ENCODE results near the gene ATP11C.

ATP11C gene

DNA sequence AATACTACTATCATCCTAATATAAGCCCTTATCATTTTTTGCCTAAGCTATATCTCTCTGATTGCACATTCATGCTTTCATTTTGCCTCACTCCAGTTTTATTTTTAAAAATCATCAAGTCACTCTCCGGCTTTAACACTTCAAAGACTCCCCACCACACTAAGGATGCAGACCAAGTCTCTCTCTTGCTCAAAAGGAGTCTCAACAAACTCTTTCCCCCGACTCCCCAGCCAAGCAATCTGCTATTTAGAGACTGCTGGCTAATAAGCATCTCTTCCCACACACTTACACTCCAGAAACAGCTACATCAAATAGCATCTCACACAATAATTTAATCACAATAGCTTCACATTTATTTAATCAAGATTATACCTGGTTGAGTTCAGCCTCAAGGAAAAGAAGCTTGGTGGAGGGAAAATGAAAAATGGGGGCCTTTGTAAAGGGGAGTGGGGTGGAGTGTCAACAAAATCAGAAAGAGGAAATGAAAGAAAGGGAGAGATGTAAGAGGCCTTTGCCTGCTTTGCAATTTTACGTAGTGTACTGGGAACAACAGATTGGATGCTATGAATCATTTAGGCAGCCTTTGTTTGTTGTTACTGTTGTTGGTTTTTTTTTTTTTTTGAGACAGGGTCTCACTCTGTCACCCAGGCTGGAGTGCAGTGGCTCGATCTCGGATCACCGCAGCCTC, 120.8 kb downstream of the ATP11C start:
- DNase-seq (ENCODE audit: low read depth, low spot score): no peak

DNA sequence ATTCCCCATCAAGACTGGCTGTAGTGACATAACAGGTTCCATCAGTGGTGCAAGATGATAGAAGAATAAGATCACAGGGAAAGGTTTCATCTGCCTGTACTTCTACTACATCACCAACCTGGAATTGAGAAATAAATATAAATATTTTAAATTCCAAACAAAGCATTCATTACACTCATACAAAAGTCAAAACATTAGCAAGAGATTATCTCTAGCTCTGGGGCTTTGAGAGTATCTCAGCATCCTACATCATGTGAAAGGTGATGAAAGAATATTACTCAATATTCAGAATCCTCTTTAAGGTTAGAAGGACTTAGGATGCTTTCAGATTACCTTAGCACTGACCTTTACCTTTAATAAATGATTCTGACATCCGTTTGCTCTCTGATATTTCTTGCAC, 128.4 kb downstream of the ATP11C start:
- DNase-seq (ENCODE audit: low read depth, low spot score): no peak

DNA sequence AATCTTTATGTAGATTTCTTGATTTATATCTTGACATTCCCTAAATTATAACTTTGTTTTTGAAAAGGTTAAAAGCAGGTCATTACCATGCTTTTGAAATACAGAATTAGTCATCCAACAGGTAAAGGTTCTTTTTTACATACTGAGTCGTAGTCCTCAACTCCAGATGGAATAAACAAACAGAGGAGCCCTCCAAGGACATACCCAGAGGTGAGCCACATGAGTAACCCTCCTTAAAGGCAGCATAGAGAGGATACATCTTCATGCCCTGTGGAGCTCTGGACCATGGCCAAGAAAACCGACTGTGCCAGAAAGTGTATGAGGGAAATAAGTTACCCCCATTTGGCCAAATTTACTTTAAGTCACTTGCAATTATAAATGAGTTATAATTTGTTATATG, 129.6 kb downstream of the ATP11C start:
- no peak for DNase-seq (ENCODE audit: low read depth, low spot score)

DNA sequence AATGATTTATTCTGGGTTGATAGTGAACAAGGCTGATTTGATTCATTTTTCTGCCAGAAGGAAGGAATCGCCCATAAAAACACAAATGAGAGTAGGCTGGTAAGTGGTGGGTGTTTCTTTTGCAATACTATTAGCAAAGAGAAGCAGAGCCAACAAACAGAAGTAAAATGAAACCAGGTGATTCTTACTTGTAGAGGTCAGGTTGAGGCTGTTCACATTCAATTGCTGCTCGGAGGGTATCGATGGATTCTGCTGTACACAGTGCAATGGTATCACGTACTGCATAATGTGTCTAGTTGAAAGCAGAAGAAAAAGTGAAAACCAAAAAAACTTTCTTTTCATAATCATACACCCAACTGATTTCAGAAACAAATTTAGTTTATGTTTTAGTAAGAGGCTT, 130.8 kb downstream of the ATP11C start:
- no peak for DNase-seq (ENCODE audit: low read depth, low spot score)

DNA sequence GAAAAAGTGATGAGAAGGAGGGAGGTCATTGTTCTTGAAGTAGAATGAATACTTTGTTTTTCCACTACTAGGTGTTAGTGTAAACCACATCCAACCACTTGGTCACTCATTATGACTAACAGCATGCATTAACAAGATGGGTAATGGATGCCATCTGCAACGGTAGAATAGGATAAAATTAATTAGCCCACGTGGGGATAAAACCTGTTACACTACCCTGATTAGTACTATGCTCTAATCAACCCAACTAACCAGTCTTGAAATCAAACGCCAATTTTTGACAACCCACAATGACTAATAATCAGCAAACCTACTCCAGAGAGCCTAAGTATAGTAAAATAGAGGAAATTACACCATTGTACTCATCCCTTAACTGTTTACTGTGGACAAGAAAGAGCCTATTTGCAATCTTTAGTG, 131.4 kb downstream of the ATP11C start:
- DNase-seq (ENCODE audit: low read depth, low spot score): no peak

DNA sequence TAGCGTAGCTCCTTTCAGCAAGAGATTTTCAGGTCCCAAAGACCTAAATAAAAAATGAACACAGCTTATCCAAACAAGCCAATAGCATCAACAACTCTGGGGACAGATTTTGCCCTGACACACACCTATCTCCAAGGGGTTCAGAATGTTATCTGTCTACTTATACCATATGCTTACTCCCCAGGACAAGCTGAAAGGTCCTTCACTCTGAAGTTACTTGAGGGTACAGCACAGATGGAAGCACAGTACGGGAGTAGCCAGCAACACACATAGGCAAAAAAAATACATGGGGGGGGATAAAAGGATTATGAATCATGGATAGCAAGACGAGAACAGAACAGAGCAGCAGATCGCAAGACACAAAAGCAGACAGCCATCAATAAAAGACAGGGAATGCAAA, 134.2 kb downstream of the ATP11C start:
- no peak for DNase-seq (ENCODE audit: low read depth, low spot score)

DNA sequence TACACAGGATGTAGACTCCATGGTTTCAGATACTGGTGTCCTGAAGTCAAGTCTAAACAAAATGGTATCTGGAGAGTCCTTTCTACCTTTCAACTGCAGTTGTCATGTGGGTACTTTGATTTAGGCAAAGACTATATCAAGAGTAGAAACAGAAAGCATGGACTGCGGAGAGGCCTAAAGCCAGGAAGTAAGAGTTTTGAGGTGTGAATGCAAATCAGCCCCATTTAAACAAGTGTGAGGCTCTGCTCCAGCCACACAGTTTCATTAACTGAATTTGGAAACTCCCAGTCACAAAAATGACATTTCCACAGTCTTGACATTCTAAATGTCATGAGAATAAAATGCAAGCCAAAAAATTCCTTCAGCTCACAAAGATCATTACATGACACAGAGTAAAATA, 137.7 kb downstream of the ATP11C start:
- no peak for DNase-seq (ENCODE audit: low read depth, low spot score)

DNA sequence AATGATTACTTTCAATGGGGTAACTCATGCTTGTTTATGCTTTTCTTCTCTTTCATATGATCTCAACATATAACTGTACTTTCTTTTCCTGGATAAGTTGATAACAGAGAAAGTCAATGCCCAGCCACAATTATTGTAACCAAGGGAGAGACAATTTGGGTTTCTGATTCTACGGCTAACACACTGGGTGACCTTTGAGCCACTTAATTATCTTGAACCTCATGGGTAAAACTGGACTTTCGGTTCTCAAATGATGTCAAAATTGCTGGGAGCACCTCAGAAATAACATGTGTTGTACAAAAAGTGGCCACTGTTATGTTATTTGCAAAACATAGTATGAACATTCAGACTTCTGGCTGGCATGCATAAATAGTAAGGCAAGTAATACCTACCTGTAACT, 145.3 kb downstream of the ATP11C start:
- no peak for DNase-seq (ENCODE audit: low read depth, low spot score)

DNA sequence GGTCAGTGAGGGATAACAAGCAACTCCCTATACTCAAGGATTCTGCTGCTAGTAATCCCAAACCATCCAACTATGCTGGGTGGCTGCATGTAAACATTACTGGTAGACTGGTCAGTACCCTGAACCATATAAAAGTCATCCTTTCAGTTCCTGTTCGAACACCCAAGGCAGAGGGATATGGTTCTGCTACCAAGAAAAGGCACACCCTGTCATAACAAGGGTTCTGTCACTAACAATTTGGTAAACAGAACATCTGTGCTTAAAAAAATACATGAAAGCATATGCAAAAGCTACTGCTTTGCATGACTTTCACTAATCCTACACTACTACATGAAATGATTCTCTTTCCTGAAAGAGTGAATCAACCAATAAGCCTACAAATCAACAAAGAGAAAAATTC, 148.0 kb downstream of the ATP11C start:
- DNase-seq (ENCODE audit: low read depth, low spot score): no peak

DNA sequence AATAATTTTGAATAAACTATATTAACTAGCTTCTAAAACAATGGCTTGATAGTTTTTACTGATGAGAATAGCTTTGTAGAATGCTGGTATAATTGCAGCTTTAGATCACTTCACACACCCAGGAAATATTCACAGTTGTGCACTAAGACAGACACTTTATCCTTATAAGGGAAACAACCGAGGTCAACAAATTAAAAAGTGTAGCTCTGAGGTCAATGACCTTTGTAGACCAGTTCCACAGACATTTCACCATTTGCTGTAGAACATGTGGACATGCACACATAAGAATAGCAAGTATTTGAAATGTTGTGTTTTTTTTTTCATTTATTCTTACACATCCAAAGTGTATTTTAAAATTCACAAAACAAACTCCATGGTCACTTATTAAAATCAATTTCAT, 148.9 kb downstream of the ATP11C start:
- no peak for DNase-seq (ENCODE audit: low read depth, low spot score)

DNA sequence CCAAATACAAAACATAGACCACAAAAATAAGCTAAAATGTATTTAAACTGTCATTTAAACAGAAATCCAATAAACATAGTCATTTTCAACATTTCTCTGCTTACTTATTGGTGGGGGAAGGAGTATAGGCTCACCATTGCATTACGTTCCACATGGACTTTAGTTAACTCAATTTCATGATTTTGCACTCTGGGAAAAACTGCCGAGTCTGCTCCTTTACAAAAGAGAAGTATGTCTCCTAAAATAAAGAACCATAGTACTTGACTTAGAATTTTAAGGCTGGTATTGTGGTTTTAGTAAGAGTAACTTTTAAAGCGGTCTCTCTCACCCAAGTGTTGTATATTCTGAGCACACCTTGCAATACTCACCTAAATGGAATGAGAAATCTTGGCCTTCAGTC, 149.8 kb downstream of the ATP11C start:
- no peak for DNase-seq (ENCODE audit: low read depth, low spot score)

DNA sequence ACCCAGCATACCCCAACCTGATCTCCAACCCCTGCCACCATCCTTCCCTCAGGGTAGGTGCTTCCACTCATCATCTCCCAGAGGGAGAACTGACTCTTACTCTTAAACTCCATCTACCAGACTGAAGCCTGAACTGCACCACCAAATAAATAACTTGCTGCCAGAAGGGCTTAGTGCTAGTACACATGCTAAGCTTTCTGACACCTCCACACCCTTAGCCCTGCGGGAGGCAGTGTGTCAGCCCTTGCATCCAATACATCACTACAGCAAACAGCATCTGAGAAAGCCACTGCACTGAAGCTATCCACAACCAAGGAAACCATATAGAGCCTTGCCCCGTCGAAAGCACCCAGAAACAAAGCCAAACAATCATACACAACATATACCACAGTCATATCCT, 156.3 kb downstream of the ATP11C start:
- DNase-seq (ENCODE audit: low read depth, low spot score): no peak

DNA sequence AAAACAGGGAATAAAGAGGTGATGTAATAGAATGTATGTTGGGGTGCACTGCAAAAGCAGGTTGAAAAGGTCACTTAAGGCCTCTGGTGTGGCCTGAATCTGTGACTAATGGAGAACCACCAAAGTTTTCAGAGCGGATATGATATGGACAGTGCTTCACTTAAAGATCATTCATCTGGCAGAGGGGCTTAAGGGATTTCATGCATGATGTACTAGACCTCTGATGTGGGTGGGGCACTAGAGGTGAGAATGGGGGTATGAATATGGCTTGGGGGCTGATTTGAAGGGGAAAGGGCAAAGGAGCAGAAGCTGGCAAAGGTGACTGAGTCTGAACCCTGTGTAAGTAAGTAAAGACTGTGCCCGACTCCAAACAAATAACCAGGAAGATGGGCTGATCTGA, 162.5 kb downstream of the ATP11C start:
- no peak for DNase-seq (ENCODE audit: low read depth, low spot score)

DNA sequence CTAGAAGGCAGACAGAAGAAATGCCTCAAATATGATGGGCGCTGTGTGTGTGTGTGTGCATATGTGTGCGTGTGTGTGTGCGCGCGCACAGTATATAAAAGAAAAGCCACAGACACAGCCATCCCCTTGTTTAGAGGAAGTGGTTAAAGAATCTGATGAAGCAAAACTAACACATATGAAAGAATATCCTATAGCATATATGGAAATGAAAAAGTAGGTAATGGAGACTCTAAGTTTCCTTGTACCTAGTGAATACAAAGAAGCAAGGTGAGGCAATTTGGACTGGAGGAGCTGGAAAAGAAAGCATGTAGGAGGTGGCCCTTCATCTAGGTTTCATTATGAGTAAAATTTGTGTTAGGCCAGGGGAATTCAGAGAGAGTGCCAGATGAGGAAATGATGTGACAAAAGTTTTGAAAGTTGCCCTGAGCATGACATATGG, 166.3 kb downstream of the ATP11C start:
- no peak for DNase-seq (ENCODE audit: low read depth, low spot score)

DNA sequence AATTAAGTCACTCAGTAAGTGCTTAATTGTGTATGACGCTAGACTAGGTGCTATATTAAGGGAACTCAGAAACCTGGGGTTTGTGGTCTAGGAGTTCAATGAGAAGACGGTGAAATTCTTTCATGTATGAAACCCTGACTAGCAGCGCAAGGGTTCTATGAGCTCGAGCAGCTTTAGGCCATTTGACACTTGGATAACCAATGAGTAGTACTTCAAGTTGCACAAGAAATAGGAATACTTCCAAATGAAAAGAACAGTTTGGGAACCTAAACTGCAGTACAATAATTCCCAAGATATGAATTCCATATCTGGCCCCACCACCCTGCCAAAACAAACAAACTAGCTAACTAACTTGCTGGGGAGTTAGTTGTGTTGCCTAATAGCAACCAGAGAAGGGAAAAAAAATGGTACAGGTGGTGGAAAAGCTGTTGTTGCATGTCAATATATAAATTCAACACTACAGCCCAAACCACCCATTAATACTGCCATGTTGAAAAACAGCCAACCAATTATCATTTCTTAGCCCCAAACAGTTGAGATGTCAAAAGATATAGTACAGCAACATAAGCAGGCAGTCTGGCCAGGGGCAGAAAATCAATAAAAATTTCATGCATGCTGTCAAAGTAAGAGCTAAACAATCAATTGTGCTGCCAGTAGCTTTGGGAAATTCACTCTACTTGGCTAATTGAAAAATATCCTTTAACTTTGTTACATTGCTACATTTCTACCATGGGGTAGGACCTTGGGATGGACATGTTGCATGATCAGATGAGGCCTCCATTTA, 170.3 kb downstream of the ATP11C start:
- DNase-seq (ENCODE audit: low read depth, low spot score): no peak

DNA sequence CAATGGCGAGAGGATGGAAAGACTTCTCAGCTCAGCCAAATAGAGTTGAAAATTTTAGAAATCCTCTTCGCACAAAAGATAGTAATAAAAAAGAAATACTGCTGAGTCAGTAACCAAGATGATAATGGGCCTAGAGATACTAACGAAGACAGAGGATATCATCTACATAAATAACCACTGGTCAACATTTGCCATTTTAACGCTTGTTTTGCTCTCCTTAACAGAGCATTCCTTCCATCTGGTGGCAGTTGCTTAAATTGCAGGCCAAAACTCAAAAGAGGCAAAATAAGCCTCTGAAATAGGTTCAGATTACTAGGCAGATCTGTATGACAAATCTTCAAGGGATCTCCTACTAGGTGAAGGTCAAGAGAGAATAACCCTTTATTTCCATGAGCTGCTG, 173.2 kb downstream of the ATP11C start:
- DNase-seq (ENCODE audit: low read depth, low spot score): no peak

DNA sequence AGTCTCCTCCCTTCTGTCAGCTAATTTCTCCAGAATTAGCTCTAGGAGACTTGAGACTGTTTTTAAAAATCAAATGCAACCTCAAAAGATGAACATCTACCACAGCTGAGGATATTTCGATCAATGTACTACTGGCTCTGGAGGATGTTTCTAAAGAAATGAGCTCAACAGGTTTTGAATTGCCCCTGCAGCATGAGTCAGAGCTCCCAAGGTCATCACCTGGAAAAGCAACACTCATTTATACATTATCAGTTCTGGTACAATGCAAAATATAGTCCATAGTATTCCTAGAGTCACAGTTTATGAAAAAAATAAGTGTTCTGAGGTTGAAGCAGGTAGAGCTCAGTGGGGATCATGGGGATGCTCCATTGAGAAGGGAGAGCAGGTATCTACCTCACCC, 174.0 kb downstream of the ATP11C start:
- DNase-seq (ENCODE audit: low read depth, low spot score): no peak

DNA sequence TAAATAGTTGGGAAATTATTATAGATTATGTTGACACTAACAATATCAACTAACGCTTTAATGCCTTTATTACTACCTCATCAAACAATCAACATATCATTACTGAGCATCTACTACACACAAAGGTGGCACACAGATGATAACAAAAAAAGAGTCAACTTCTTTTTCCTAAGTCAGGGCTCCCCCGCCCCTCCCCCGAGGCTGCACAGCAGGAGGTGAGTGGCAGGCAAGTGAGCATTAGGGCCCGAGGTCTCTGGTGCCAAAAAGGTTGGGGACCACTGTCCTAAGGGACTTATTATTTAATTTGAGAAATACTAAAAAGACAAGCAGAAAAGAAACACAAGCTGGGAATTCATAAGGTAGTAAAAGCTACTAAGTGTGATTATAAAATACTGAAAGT, 174.6 kb downstream of the ATP11C start:
- no peak for DNase-seq (ENCODE audit: low read depth, low spot score)

DNA sequence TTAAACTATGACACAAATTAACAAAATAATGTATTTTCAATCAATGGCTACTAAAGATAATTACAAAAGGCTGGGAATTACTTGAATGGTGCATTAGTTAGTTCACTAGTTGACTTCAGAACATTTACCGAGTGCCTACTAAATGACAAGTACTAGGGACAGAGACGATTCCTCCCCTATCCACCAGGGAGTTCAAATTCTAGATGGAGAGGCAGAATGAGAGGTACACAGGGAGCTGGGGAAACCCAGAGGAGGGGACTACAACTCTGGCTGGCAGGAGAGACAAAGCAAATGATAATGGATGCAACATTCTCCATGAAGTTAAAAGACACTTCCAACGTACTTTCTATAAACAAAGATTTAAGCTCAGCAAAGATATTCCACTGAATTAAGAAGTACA, 181.8 kb downstream of the ATP11C start:
- no peak for DNase-seq (ENCODE audit: low read depth, low spot score)

DNA sequence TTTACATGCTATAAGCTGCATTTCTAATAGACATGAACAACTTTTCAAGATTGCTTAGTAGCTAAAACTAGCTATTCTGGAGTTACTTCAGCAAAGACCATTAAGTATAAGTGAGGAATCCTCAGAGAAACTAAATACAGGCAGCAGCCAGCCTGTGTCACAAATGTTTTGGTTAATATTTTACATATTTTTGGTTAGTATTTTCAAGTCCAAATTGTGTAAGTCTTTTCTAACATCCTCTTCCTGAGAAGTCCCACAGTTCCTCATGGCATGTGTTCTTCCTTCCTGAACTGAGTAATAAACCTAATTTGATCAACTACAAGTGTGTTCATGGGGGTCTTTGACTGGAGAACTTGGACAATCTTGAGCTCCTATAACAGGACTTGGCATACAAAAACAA, 182.5 kb downstream of the ATP11C start:
- DNase-seq (ENCODE audit: low read depth, low spot score): no peak

DNA sequence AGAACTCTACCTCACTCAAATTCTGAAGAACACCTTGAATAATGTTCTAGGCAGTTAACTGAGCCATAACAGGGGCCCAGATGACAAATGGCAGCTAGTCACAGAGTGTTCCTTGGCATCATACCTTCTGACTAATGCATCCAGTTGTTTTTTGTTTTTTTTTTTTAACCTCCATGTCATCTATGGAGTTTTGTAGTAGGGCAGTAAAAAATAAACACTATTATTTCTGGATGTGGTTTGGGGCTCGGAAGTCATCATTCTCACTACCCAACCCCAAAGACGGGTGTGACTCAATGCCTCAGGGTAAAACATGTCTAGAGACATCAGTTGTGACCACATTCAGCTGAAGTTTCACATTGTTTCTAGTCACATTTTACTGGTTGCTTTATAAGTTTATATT, 193.7 kb downstream of the ATP11C start:
- no peak for DNase-seq (ENCODE audit: low read depth, low spot score)

DNA sequence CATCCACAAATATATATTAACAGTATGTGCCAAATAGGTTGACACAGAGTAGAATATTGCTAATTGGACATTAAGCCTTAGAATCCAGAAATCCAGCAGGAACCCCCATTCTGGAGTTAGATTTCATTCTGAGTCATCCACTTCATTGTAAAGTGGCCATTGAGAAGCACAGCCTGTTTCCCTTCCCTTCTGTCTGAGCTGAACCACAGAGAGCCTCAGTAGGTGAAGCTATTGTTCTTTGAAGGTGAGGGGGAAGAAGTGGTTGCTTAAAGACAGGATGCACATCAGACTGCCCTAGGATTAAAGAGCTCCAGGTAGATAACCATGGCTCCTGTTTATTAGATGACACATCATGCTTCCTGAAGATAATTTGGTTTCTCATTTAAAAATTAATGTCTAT, 194.3 kb downstream of the ATP11C start:
- DNase-seq (ENCODE audit: low read depth, low spot score): no peak

DNA sequence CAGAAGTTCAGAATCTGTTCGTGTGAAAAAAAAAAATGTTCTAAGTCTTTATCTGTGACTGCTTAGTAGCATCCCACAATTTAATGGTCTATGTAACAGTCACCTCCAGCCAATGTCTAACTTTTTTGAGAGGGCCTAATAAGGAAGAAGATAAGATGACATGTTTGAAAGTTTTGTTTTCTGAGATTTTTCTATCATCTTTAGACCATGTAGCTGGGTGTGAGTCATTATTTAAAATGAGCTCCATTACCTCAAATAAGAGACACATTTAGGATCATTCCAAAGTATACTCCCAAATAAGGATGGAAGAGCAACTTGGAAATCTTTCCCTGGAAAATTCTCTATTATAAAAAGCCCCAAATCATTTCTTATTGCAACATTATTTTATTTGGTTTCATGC, 196.7 kb downstream of the ATP11C start:
- DNase-seq (ENCODE audit: low read depth, low spot score): no peak

All from brain pericyte (primary cell).